ENCODE results near the gene SPRED2.
"Not testable (repeated sequence)": the region's sequence is repeated elsewhere in the genome, so short reads cannot be mapped to it uniquely, and the experiment has no call there.

Gene SPRED2

GRCh38 chr2:65339648-65340047 is 92.8 kb downstream of the SPRED2 start:
- peaks cover 10% of the 10 kb centered on the region; the same call in 1 of the 2 replicates for H3K9me3 ChIP-seq (ENCODE audit: insufficient read depth, low read length)
- TF ChIP-seq YY1 (IDR thresholded peaks at IDR 0.05; ENCODE audit: insufficient read depth, insufficient read length), result no peak
- no peak for TF ChIP-seq SUZ12 (IDR thresholded peaks at IDR 0.05; ENCODE audit: extremely low read depth, insufficient read depth, insufficient read length)
- TF ChIP-seq ZNF274 (IDR thresholded peaks at IDR 0.05; ENCODE audit: low read depth, low read length), result no peak
- no peaks in the 10 kb centered on the region for H3K27me3 ChIP-seq (ENCODE audit: insufficient read depth, insufficient read length)
- DNase-seq (ENCODE audit: low read depth, low spot score), result no peak
- H3K36me3 ChIP-seq (ENCODE audit: insufficient read depth, insufficient read length, low read length), result no peaks in the 10 kb centered on the region
- H3K9ac ChIP-seq (ENCODE audit: insufficient read length, low read depth), result no peak overlapping the region
- peaks cover 2% of the 10 kb centered on the region for H3K4me1 ChIP-seq (ENCODE audit: insufficient read depth, insufficient read length)
- H3K4me3 ChIP-seq (ENCODE audit: insufficient read length, low read depth), result no peak overlapping the region

GRCh38 chr2:65338830-65339495 is 93.4 kb downstream of the SPRED2 start:
- not testable (repeated sequence) for H3K36me3 ChIP-seq (ENCODE audit: insufficient read depth, insufficient read length, low read length); H3K9ac ChIP-seq (ENCODE audit: insufficient read length, low read depth); H3K4me1 ChIP-seq (ENCODE audit: insufficient read depth, insufficient read length); H3K4me3 ChIP-seq (ENCODE audit: insufficient read length, low read depth); DNase-seq (ENCODE audit: low read depth, low spot score); H3K27me3 ChIP-seq (ENCODE audit: insufficient read depth, insufficient read length)
- peaks cover 10% of the 10 kb centered on the region; the same call in 1 of the 2 replicates for H3K9me3 ChIP-seq (ENCODE audit: insufficient read depth, low read length)

GRCh38 chr2:65337915-65338314 is 94.5 kb downstream of the SPRED2 start:
- not testable (repeated sequence) for H3K4me1 ChIP-seq (ENCODE audit: insufficient read depth, insufficient read length); H3K9ac ChIP-seq (ENCODE audit: insufficient read length, low read depth); H3K4me3 ChIP-seq (ENCODE audit: insufficient read length, low read depth); DNase-seq (ENCODE audit: low read depth, low spot score); H3K27me3 ChIP-seq (ENCODE audit: insufficient read depth, insufficient read length); H3K36me3 ChIP-seq (ENCODE audit: insufficient read depth, insufficient read length, low read length)
- peaks cover 10% of the 10 kb centered on the region; the same call in 1 of the 2 replicates for H3K9me3 ChIP-seq (ENCODE audit: insufficient read depth, low read length)

- H3K9ac ChIP-seq (ENCODE audit: insufficient read length, low read depth), result no peak overlapping the region
- peaks cover 7% of the 10 kb centered on the region for H3K36me3 ChIP-seq (ENCODE audit: insufficient read depth, insufficient read length, low read length)
- no peak for DNase-seq (ENCODE audit: low read depth, low spot score)
- H3K27me3 ChIP-seq (ENCODE audit: insufficient read depth, insufficient read length), result no peaks in the 10 kb centered on the region
- TF ChIP-seq YY1 (IDR thresholded peaks at IDR 0.05; ENCODE audit: insufficient read depth, insufficient read length) (no peak), SUZ12 (IDR thresholded peaks at IDR 0.05; ENCODE audit: extremely low read depth, insufficient read depth, insufficient read length) (no peak), ZNF274 (IDR thresholded peaks at IDR 0.05; ENCODE audit: low read depth, low read length) (no peak)
- no peak overlapping the region for H3K4me3 ChIP-seq (ENCODE audit: insufficient read length, low read depth)
- H3K4me1 ChIP-seq (ENCODE audit: insufficient read depth, insufficient read length), result no peaks in the 10 kb centered on the region
- H3K9me3 ChIP-seq (ENCODE audit: insufficient read depth, low read length), result 0 out of 2 replicates have a peak, but pooled peaks cover under 1% of the 10 kb centered on the region
Measured at GRCh38 chr2:65334714-65335113, 97.7 kb downstream of the SPRED2 start.

- Histone ChIP-seq H3K27me3 (ENCODE audit: insufficient read depth, insufficient read length) (no peaks in the 10 kb centered on the region), H3K4me1 (ENCODE audit: insufficient read depth, insufficient read length) (no peaks in the 10 kb centered on the region), H3K4me3 (ENCODE audit: insufficient read length, low read depth) (no peak overlapping the region), H3K36me3 (ENCODE audit: insufficient read depth, insufficient read length, low read length) (peaks cover 11% of the 10 kb centered on the region), H3K9me3 (ENCODE audit: insufficient read depth, low read length) (no peaks in the 10 kb centered on the region), H3K9ac (ENCODE audit: insufficient read length, low read depth) (no peak overlapping the region)
- TF ChIP-seq YY1 (IDR thresholded peaks at IDR 0.05; ENCODE audit: insufficient read depth, insufficient read length) (no peak), SUZ12 (IDR thresholded peaks at IDR 0.05; ENCODE audit: extremely low read depth, insufficient read depth, insufficient read length) (no peak), ZNF274 (IDR thresholded peaks at IDR 0.05; ENCODE audit: low read depth, low read length) (no peak)
- DNase-seq (ENCODE audit: low read depth, low spot score), result no peak
Measured at GRCh38 chr2:65331336-65332025, 100.9 kb downstream of the SPRED2 start.

GRCh38 chr2:65329525-65329924 is 102.9 kb downstream of the SPRED2 start:
- Histone ChIP-seq H3K9ac (ENCODE audit: insufficient read length, low read depth) (no peak overlapping the region), H3K36me3 (ENCODE audit: insufficient read depth, insufficient read length, low read length) (peaks cover 11% of the 10 kb centered on the region), H3K4me1 (ENCODE audit: insufficient read depth, insufficient read length) (no peaks in the 10 kb centered on the region), H3K27me3 (ENCODE audit: insufficient read depth, insufficient read length) (no peaks in the 10 kb centered on the region), H3K4me3 (ENCODE audit: insufficient read length, low read depth) (no peak overlapping the region), H3K9me3 (ENCODE audit: insufficient read depth, low read length) (no peaks in the 10 kb centered on the region)
- TF ChIP-seq ZNF274 (IDR thresholded peaks at IDR 0.05; ENCODE audit: low read depth, low read length) (no peak), YY1 (IDR thresholded peaks at IDR 0.05; ENCODE audit: insufficient read depth, insufficient read length) (no peak), SUZ12 (IDR thresholded peaks at IDR 0.05; ENCODE audit: extremely low read depth, insufficient read depth, insufficient read length) (no peak)
- DNase-seq (ENCODE audit: low read depth, low spot score), result no peak

- H3K36me3 ChIP-seq (ENCODE audit: insufficient read depth, insufficient read length, low read length), result peaks cover 4% of the 10 kb centered on the region
- H3K4me1 ChIP-seq (ENCODE audit: insufficient read depth, insufficient read length), result no peaks in the 10 kb centered on the region
- no peaks in the 10 kb centered on the region for H3K27me3 ChIP-seq (ENCODE audit: insufficient read depth, insufficient read length)
- no peak for TF ChIP-seq YY1 (IDR thresholded peaks at IDR 0.05; ENCODE audit: insufficient read depth, insufficient read length)
- no peak overlapping the region for H3K9ac ChIP-seq (ENCODE audit: insufficient read length, low read depth)
- H3K4me3 ChIP-seq (ENCODE audit: insufficient read length, low read depth), result no peak overlapping the region
- no peak for DNase-seq (ENCODE audit: low read depth, low spot score)
- H3K9me3 ChIP-seq (ENCODE audit: insufficient read depth, low read length), result no peaks in the 10 kb centered on the region
Measured at GRCh38 chr2:65326276-65326675, 106.1 kb downstream of the SPRED2 start.
